ENCODE results near the gene BMP7. TPM values are rescaled to one million over a fixed set of nuclear protein-coding genes. Genes with fewer than 3 reads are reported as not detected.

The BMP7 gene
- total and polyA plus RNA-seq, 2 experiments from 2014 or later = 15.9 to 22.8 TPM

DNA sequence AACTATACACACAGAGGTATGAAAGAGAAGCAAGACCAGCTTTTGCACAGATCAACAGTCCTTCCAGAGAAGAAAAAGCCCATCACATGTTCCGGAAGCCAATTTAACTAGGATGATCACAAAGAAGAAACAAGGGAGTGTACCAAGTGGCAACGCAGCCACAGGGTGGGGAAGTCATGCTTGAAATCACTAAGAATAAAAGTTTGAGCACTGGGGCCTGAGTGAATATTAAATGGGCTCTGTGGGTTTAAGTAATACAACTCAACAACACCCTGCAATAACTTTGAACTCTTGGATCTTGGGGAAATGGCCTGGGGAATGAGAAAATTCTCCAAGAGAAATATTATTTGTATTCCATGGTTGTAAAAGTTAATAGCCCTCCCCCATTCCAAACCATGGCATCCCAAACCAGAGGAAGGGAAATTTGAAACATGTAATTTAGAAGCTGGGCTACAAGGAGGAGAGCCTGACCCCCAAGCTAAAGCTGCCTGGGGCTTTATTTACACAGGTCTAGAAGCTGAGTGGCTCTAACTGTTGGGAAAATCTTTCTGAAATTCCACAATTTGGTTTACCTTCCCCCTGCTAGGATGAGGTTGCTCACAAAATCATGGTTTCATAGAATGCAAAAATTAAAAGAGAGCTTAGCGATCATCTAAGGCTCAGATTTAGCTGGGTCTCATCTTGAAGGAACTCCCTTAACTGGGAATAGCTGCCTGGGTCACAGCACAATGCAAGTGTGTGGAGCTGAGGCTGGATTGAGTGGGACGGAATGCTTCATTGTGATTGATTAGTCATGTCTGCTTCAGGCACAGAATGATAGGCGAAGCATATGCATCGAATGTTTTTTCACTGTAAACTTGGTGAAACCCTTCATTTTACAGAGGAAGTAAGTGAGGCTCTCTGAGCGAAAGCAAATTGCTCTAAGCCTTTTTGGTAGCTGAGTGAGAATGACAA lies 143.6 kb downstream of the BMP7 start:
- H3F3A ChIP-seq (replicated peaks; ENCODE audit: low read depth) = no peaks in the 10 kb centered on the region
- H3K27me3 ChIP-seq (ENCODE audit: insufficient read depth) = no peaks in the 10 kb centered on the region
- DNase-seq (ENCODE audit: low spot score) (no peak), ATAC-seq (no peak)
- TF ChIP-seq EZH2phosphoT487 (IDR thresholded peaks at IDR 0.05; ENCODE audit: unreplicated experiment) (no peak), POLR2AphosphoS5 (IDR thresholded peaks at IDR 0.05; ENCODE audit: low read depth) (no peak), ZNF331 (CRISPR knock-in tag; IDR thresholded peaks at IDR 0.05; ENCODE audit: low read depth) (no peak), STAT1 (IDR thresholded peaks at IDR 0.05; ENCODE audit: unreplicated experiment) (no peak), NANOG (IDR thresholded peaks at IDR 0.05; ENCODE audit: borderline replicate concordance) (no peak), JUNB (IDR thresholded peaks at IDR 0.05; ENCODE audit: unreplicated experiment) (no peak), CREB1 (CRISPR knock-in tag; IDR thresholded peaks at IDR 0.05; ENCODE audit: low read depth) (no peak), EZH2 (IDR thresholded peaks at IDR 0.05; ENCODE audit: low read depth, unreplicated experiment) (no peak)
- TF ChIP-seq, protein P1, sequence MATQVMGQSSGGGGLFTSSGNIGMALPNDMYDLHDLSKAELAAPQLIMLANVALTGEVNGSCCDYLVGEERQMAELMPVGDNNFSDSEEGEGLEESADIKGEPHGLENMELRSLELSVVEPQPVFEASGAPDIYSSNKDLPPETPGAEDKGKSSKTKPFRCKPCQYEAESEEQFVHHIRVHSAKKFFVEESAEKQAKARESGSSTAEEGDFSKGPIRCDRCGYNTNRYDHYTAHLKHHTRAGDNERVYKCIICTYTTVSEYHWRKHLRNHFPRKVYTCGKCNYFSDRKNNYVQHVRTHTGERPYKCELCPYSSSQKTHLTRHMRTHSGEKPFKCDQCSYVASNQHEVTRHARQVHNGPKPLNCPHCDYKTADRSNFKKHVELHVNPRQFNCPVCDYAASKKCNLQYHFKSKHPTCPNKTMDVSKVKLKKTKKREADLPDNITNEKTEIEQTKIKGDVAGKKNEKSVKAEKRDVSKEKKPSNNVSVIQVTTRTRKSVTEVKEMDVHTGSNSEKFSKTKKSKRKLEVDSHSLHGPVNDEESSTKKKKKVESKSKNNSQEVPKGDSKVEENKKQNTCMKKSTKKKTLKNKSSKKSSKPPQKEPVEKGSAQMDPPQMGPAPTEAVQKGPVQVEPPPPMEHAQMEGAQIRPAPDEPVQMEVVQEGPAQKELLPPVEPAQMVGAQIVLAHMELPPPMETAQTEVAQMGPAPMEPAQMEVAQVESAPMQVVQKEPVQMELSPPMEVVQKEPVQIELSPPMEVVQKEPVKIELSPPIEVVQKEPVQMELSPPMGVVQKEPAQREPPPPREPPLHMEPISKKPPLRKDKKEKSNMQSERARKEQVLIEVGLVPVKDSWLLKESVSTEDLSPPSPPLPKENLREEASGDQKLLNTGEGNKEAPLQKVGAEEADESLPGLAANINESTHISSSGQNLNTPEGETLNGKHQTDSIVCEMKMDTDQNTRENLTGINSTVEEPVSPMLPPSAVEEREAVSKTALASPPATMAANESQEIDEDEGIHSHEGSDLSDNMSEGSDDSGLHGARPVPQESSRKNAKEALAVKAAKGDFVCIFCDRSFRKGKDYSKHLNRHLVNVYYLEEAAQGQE (IDR thresholded peaks at IDR 0.05; ENCODE audit: unreplicated experiment) = no peak
- TF ChIP-seq, protein P2, sequence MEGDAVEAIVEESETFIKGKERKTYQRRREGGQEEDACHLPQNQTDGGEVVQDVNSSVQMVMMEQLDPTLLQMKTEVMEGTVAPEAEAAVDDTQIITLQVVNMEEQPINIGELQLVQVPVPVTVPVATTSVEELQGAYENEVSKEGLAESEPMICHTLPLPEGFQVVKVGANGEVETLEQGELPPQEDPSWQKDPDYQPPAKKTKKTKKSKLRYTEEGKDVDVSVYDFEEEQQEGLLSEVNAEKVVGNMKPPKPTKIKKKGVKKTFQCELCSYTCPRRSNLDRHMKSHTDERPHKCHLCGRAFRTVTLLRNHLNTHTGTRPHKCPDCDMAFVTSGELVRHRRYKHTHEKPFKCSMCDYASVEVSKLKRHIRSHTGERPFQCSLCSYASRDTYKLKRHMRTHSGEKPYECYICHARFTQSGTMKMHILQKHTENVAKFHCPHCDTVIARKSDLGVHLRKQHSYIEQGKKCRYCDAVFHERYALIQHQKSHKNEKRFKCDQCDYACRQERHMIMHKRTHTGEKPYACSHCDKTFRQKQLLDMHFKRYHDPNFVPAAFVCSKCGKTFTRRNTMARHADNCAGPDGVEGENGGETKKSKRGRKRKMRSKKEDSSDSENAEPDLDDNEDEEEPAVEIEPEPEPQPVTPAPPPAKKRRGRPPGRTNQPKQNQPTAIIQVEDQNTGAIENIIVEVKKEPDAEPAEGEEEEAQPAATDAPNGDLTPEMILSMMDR (conservative IDR thresholded peaks at IDR 0.05; ENCODE audit: low read depth in 2 of 2) = no peak
- TF ChIP-seq, protein P3, sequence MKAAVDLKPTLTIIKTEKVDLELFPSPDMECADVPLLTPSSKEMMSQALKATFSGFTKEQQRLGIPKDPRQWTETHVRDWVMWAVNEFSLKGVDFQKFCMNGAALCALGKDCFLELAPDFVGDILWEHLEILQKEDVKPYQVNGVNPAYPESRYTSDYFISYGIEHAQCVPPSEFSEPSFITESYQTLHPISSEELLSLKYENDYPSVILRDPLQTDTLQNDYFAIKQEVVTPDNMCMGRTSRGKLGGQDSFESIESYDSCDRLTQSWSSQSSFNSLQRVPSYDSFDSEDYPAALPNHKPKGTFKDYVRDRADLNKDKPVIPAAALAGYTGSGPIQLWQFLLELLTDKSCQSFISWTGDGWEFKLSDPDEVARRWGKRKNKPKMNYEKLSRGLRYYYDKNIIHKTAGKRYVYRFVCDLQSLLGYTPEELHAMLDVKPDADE (IDR thresholded peaks at IDR 0.05) = no peak
- TF ChIP-seq, protein P4, sequence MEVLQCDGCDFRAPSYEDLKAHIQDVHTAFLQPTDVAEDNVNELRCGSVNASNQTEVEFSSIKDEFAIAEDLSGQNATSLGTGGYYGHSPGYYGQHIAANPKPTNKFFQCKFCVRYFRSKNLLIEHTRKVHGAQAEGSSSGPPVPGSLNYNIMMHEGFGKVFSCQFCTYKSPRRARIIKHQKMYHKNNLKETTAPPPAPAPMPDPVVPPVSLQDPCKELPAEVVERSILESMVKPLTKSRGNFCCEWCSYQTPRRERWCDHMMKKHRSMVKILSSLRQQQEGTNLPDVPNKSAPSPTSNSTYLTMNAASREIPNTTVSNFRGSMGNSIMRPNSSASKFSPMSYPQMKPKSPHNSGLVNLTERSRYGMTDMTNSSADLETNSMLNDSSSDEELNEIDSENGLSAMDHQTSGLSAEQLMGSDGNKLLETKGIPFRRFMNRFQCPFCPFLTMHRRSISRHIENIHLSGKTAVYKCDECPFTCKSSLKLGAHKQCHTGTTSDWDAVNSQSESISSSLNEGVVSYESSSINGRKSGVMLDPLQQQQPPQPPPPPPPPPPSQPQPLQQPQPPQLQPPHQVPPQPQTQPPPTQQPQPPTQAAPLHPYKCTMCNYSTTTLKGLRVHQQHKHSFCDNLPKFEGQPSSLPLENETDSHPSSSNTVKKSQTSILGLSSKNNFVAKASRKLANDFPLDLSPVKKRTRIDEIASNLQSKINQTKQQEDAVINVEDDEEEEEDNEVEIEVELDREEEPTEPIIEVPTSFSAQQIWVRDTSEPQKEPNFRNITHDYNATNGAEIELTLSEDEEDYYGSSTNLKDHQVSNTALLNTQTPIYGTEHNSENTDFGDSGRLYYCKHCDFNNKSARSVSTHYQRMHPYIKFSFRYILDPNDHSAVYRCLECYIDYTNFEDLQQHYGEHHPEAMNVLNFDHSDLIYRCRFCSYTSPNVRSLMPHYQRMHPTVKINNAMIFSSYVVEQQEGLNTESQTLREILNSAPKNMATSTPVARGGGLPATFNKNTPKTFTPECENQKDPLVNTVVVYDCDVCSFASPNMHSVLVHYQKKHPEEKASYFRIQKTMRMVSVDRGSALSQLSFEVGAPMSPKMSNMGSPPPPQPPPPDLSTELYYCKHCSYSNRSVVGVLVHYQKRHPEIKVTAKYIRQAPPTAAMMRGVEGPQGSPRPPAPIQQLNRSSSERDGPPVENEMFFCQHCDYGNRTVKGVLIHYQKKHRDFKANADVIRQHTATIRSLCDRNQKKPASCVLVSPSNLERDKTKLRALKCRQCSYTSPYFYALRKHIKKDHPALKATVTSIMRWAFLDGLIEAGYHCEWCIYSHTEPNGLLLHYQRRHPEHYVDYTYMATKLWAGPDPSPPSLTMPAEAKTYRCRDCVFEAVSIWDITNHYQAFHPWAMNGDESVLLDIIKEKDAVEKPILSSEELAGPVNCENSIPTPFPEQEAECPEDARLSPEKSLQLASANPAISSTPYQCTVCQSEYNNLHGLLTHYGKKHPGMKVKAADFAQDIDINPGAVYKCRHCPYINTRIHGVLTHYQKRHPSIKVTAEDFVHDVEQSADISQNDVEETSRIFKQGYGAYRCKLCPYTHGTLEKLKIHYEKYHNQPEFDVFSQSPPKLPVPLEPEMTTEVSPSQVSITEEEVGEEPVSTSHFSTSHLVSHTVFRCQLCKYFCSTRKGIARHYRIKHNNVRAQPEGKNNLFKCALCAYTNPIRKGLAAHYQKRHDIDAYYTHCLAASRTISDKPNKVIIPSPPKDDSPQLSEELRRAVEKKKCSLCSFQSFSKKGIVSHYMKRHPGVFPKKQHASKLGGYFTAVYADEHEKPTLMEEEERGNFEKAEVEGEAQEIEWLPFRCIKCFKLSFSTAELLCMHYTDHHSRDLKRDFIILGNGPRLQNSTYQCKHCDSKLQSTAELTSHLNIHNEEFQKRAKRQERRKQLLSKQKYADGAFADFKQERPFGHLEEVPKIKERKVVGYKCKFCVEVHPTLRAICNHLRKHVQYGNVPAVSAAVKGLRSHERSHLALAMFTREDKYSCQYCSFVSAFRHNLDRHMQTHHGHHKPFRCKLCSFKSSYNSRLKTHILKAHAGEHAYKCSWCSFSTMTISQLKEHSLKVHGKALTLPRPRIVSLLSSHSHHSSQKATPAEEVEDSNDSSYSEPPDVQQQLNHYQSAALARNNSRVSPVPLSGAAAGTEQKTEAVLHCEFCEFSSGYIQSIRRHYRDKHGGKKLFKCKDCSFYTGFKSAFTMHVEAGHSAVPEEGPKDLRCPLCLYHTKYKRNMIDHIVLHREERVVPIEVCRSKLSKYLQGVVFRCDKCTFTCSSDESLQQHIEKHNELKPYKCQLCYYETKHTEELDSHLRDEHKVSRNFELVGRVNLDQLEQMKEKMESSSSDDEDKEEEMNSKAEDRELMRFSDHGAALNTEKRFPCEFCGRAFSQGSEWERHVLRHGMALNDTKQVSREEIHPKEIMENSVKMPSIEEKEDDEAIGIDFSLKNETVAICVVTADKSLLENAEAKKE (CRISPR knock-in tag; IDR thresholded peaks at IDR 0.05) = no peak
- H3K27ac ChIP-seq (ENCODE audit: low read depth) = no peak overlapping the region
- Mint-ChIP-seq H3K9me3 (peaks cover 2% of the 10 kb centered on the region), H3K27ac (no peak overlapping the region), H3K4me1 (peaks cover 13% of the 10 kb centered on the region; the same call in 2 of the 3 replicates), H3K27me3 (ENCODE audit: insufficient read depth, low read depth, poor library complexity) (peaks cover 2% of the 10 kb centered on the region), H3K36me3 (ENCODE audit: low read depth) (no peaks in the 10 kb centered on the region), H3K4me3 (no peak overlapping the region)
- H3K4me2 ChIP-seq = no peak overlapping the region
- 0 out of 2 replicates have a peak overlapping the region, but pooled peaks have one; percentile 34 for H2AFZ ChIP-seq
- H4K20me1 ChIP-seq (replicated peaks; ENCODE audit: insufficient read depth) = no peaks in the 10 kb centered on the region
- H3K4me1 ChIP-seq (ENCODE audit: insufficient read depth) = peaks cover 6% of the 10 kb centered on the region
- no peaks in the 10 kb centered on the region for H3K36me3 ChIP-seq (ENCODE audit: insufficient read depth)
- no peak overlapping the region for H3K4me3 ChIP-seq
- H3K79me2 ChIP-seq (replicated peaks; ENCODE audit: insufficient read depth) = no peaks in the 10 kb centered on the region
- no peaks in the 10 kb centered on the region for H3K9me2 ChIP-seq (ENCODE audit: insufficient read depth)

Measured in GM23338 (cell line).